Mucosa of stomach (tissue), 1 donor: ENCODE measurements around the gene ERN1.

Experiments used
- H3K27me3 ChIP-seq: one replicate; pipeline ENCODE4 v1.7.0; 2013; ENCODE audit warnings: mild to moderate bottlenecking, low read length; ENCODE audit not compliant: control insufficient read depth, insufficient read depth
- H3K36me3 ChIP-seq: one replicate; pipeline ENCODE4 v1.7.0; 2013; ENCODE audit warnings: low read length; ENCODE audit not compliant: control insufficient read depth, insufficient read depth
- H3K4me1 ChIP-seq: one replicate; pipeline ENCODE4 v1.7.0; 2013; ENCODE audit warnings: mild to moderate bottlenecking, low read length; ENCODE audit not compliant: control insufficient read depth, insufficient read depth
- H3K4me3 ChIP-seq: one replicate; pipeline ENCODE4 v1.7.0; 2013; ENCODE audit warnings: low read length
- H3K9ac ChIP-seq: one replicate; pipeline ENCODE4 v1.7.0; 2013; ENCODE audit warnings: mild to moderate bottlenecking, low read length, moderate library complexity
- H3K9me3 ChIP-seq: one replicate; pipeline ENCODE4 v1.7.0; 2013; ENCODE audit warnings: mild to moderate bottlenecking, low read length, moderate library complexity; ENCODE audit not compliant: control insufficient read depth
- donor health status: Pancreatic carcinoma.

Gene ERN1

DNA sequence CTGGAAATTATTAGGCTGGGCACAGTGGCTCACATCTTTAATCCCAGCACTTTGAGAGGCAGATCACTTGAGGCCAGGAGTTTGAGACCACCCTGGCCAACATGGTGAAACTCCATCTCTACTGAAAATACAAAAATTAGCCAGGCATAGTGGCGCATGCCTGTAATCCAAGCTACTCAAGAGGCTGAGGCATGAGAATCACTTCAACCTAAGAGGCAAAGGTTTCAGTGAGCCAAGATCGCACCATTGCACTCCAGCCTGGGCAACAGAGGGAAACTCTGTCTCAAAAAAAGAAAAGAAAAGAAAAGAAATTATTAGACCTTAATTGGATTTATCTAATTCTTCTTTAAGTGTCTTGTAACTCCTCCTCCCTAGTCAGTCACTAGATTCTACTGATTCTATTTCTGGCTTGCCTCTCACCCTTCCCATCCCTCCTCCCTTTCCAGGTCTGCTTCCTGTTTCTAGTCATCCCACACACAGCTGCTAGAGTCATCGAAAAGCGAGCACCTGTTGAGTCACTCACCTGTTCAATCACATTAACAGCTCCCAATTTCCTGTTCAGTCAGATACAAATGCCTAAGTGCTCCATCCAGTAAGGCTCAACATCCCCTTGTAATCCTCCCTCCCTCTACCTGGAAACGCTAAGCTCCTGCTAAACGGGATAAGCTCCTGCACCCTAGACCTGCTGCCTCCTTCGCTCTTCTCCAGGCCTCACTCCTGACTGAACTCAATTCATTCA, 34.6 kb downstream of the ERN1 start:
- H3K9ac ChIP-seq: peak overlapping the region; percentile 35
- H3K36me3 ChIP-seq: no peaks in the 10 kb centered on the region
- no peak overlapping the region for H3K4me3 ChIP-seq
- no peaks in the 10 kb centered on the region for H3K27me3 ChIP-seq
- H3K4me1 ChIP-seq: peaks cover 32% of the 10 kb centered on the region
- no peaks in the 10 kb centered on the region for H3K9me3 ChIP-seq

DNA sequence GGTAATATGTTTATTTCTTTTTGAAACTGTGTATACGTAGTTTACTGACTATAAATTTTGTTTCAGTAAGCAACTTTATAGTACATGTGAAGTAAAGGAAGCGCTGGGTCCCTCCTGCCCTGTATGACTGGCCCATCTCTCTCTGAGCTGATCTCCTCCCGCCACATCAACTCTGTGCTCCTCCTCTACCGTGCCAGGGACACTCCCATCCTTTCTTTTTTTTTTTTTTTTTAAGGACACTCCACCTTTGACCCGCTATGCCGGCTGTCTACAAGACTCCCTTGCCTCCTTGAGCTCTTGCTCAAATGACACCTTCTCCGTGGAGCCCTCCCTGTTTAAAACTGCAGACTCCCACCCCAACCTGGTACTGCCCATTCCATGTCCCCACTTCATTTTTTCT, 35.5 kb downstream of the ERN1 start:
- no peak overlapping the region for H3K9ac ChIP-seq
- H3K9me3 ChIP-seq: no peaks in the 10 kb centered on the region
- H3K27me3 ChIP-seq: no peaks in the 10 kb centered on the region
- H3K36me3 ChIP-seq: no peaks in the 10 kb centered on the region
- H3K4me1 ChIP-seq: peaks cover 25% of the 10 kb centered on the region
- no peak overlapping the region for H3K4me3 ChIP-seq

DNA sequence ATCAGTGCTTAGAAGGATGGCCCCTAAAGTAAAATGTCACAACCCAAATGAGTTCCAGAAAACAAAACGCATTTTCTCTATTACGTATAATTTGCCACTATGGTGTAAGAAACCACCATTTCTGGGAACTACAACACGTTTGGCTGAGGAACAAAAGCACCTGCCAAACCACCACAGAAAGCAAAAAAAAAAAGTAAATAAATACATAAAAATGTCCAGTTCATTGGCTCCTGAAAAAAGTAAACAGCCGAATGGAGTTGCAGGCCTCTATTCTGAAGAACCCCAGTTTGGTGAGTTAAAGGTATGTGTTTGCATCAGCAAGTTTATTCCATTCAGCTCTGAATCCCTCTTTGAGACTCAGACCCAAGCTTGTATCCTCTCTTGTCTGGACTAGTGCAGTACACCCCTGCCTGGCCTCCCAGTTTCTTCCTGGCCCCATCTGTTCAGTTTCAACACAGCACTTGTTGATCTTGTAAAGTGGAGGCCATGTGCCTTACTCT, 36.9 kb downstream of the ERN1 start:
- Histone ChIP-seq H3K36me3 (no peaks in the 10 kb centered on the region), H3K9ac (no peak overlapping the region), H3K4me3 (no peak overlapping the region), H3K4me1 (peaks cover 28% of the 10 kb centered on the region), H3K9me3 (no peaks in the 10 kb centered on the region), H3K27me3 (no peaks in the 10 kb centered on the region)

DNA sequence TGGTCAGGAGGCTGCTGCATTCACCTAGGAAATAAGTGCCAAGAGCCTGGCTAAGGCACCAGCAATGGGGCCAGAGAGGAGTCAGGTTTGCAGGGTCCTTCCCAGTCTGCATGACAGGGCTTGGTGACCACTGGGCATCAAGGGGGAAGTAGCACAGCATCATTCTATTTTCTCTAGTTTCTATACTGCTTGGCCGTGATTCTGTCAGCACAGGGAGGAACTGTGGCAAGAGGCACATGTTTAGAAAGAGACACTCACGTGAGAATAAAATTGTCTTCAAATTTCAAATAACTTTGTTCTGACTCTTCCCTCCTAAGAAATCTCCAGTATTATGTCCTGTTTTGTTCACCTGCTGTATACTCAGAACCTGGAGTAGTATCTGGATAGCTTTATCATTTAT, 37.8 kb downstream of the ERN1 start:
- Histone ChIP-seq H3K27me3 (no peaks in the 10 kb centered on the region), H3K9ac (no peak overlapping the region), H3K9me3 (no peaks in the 10 kb centered on the region), H3K36me3 (no peaks in the 10 kb centered on the region), H3K4me1 (peaks cover 32% of the 10 kb centered on the region), H3K4me3 (no peak overlapping the region)

DNA sequence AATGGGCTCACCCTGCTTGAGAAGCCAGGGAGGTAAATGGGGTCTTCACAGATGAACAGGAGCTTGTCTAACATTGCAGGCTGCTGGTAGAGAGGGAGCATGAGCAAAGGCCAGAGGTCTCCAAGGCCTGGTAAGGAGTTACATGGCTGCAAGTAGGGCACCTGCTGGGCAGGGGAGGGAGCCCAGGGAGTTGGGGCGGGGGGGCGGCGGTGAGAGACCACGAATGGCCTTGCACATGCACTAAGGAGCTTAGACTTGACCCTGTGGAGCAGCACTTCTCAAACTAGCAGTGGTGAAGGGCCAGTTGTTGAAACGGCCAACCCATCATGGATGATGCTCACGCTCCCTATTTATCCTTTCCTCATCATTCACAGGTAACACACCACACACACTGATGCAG, 38.4 kb downstream of the ERN1 start:
- no peak overlapping the region for H3K9ac ChIP-seq
- no peak overlapping the region for H3K4me3 ChIP-seq
- H3K9me3 ChIP-seq: no peaks in the 10 kb centered on the region
- H3K36me3 ChIP-seq: no peaks in the 10 kb centered on the region
- H3K4me1 ChIP-seq: peaks cover 32% of the 10 kb centered on the region
- no peaks in the 10 kb centered on the region for H3K27me3 ChIP-seq

DNA sequence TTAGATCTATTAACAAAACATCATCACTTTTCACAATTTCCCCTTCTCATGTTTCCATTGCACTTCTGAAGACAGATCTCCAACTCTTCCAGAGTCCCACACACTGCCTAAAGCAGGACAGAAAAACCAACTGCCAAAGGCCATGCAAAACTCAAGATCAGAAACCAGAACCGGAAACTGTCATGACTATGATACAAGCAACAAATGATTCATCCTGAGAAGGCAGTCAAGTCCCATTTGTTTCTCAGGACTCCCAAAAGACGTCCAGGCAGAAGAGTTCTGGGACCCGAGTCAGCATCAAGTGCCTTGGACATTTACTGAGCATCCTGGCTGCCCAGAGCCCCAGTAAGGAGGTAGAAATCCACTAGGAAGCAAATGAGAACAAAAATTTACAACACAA, 38.8 kb downstream of the ERN1 start:
- peaks cover 30% of the 10 kb centered on the region for H3K4me1 ChIP-seq
- no peaks in the 10 kb centered on the region for H3K9me3 ChIP-seq
- no peaks in the 10 kb centered on the region for H3K27me3 ChIP-seq
- H3K36me3 ChIP-seq: no peaks in the 10 kb centered on the region
- H3K9ac ChIP-seq: no peak overlapping the region
- no peak overlapping the region for H3K4me3 ChIP-seq

DNA sequence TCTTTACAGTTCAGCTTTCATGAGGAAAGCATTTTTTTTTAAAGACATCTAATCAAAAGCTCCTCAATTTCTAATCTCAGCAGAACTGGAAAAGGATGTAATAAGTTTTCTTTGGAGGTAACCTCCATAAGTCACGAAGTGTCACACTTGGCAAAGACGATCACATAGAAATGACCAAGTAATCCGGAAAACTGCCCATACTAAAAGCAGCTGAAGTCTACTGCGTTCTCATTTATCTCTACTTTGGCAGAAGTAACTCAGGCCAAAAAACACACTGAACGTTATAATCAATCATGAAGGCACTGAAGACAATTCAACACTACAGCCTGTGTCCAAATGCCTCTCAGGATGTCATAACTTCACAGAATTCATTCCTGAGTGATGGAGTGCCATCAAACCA, 39.8 kb downstream of the ERN1 start:
- Histone ChIP-seq H3K9ac (no peak overlapping the region), H3K4me3 (no peak overlapping the region), H3K27me3 (no peaks in the 10 kb centered on the region), H3K36me3 (no peaks in the 10 kb centered on the region), H3K9me3 (no peaks in the 10 kb centered on the region), H3K4me1 (peaks cover 31% of the 10 kb centered on the region)

DNA sequence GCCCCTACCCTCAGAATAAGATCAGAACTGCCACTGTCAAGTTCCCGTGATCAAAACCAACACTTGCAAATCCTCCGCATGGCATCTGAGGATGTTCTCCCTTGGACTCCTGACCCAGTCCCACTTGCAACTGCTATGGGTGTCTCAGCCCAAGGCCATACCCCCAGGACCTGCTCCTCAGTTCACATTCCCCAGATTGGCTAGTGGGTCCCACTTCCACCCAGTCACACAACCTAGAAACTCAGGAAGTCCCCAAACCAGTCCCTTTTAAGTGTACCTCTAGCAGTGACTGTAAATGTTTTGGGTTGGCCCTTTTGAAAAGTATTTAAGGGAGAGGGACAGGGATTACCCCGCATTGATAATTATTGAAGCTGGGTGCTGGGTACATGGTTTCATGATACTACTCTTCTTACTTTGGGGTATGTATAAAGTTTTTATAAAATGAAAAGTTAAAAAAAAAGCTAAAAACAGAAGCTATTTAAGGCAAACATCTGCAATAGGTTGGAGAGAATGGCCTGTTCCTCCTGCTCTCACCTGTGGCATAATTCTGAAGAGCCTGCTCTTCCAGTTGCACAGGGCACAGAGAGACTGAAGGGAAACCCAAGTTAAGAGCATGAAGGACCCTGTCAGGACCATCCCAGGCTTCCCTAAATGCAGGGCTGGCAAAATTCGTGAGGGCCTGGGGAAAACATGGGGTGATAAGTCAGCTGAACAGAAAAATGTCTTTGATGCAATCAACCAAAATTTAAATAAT, 42.5 kb downstream of the ERN1 start:
- Histone ChIP-seq H3K9me3 (no peaks in the 10 kb centered on the region), H3K27me3 (no peaks in the 10 kb centered on the region), H3K4me3 (no peak overlapping the region), H3K4me1 (peaks cover 42% of the 10 kb centered on the region), H3K9ac (no peak overlapping the region), H3K36me3 (no peaks in the 10 kb centered on the region)

DNA sequence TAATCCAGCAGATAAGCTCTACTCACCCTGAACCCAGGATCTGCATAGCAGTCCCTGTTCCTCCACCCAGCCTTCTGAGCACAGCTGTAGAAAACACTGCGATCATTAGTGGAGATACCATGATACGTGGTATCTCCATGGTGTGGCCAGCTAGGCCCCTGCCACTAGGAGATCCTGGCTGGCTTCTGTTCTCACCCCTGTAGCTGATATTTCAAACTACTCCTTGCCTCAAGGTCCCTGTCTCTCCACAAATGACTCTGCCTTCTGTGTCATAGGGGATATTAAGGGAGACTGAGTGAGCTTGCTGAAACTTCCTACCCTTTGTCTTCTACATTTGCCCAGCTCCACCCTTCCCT, 44.3 kb downstream of the ERN1 start:
- peaks cover 52% of the 10 kb centered on the region for H3K4me1 ChIP-seq

DNA sequence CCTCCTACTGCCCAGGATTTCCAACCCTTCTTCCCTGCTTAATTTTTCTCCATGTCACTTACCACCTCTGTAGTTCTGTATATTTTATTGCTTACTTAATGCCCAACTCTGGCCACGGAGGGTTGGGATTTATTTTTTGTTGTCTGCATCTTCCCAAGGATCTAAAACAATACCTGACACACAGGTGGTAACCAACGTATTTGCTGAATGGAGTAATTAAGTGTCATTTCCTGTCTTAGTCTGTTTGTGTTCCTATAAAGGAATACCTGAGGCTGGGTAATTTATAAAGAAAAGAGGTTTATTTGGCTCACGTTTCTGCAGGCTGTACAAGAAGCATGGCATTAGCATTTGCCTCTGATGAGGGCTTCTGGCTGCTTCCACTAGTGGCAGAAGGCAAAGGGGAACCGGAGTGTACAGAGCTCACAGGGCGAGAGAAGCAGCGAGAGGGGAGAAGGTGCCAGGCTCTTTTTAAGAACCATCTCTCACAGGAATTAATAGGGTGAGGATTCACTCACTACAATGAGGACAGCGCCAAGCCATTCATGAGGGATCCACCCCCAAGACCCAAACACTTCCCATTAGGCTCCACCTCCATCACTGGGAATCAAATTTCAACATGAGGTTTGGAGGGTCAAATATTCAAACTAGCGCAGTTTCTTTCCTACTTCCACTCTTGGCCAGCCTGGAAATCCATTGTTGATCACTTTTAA, 44.8 kb downstream of the ERN1 start:
- no peak overlapping the region for H3K9ac ChIP-seq
- no peaks in the 10 kb centered on the region for H3K9me3 ChIP-seq
- no peak overlapping the region for H3K4me3 ChIP-seq
- H3K4me1 ChIP-seq: peaks cover 52% of the 10 kb centered on the region
- no peaks in the 10 kb centered on the region for H3K36me3 ChIP-seq
- no peaks in the 10 kb centered on the region for H3K27me3 ChIP-seq

More for the DNA sequence above, 44.3 kb downstream of the ERN1 start:
- H3K27me3 ChIP-seq: no peaks in the 10 kb centered on the region
- no peaks in the 10 kb centered on the region for H3K9me3 ChIP-seq
- H3K36me3 ChIP-seq: no peaks in the 10 kb centered on the region
- H3K4me3 ChIP-seq: no peak overlapping the region
- no peak overlapping the region for H3K9ac ChIP-seq

DNA sequence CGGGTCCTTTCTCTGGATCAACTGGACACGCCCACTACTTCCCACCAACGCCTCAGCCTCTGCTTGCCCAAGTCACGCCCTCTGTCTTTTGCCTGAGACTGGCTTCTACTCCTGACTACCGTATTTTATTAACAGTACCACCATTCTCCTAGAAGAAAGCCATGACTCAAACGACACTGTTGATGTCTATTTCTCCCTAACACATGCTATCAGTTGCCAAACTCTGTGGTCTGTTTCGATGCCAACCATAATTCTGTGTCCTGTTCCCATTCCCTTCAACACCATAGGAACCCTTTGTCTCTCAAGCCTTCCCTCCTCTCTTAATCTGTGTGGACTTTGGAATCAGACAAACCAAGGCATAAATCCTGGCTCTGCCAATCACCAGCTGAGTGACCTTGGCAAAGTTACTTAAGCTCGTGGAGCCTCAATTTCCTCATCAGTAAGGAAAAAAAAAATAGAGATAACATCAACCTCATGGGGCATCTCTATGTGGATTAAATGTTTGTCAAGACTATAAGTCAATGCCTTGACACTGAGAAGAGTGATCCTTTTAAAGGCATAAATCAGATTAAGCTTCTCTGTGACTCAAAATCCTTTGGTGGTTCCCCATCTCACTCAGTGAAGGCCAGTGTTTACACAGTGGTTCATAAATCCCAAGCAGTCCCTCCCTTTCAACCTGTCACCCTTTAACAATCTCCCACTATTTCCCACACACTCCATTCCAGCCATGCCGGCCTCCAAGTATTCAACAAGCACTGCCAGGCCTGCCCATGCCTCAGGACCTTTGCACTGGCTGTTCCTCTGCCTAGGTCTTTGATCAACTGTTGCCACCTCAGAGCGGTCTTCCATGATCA, 45.6 kb downstream of the ERN1 start:
- Histone ChIP-seq H3K4me1 (peaks cover 52% of the 10 kb centered on the region), H3K4me3 (no peak overlapping the region), H3K36me3 (no peaks in the 10 kb centered on the region), H3K9ac (no peak overlapping the region), H3K27me3 (no peaks in the 10 kb centered on the region), H3K9me3 (no peaks in the 10 kb centered on the region)
